ENCODE data around the gene COBL. TPM values are rescaled to one million over a fixed set of nuclear protein-coding genes. Genes with fewer than 3 reads are reported as not detected.

Gene COBL
- total and polyA plus RNA-seq, 9 of the 15 experiments (the other 6 are each of a cell fraction or from before 2014, with no cell fraction given): 0.01 to 2.4 (median 0.09) TPM; not detected in 3

- TF ChIP-seq, protein P1, sequence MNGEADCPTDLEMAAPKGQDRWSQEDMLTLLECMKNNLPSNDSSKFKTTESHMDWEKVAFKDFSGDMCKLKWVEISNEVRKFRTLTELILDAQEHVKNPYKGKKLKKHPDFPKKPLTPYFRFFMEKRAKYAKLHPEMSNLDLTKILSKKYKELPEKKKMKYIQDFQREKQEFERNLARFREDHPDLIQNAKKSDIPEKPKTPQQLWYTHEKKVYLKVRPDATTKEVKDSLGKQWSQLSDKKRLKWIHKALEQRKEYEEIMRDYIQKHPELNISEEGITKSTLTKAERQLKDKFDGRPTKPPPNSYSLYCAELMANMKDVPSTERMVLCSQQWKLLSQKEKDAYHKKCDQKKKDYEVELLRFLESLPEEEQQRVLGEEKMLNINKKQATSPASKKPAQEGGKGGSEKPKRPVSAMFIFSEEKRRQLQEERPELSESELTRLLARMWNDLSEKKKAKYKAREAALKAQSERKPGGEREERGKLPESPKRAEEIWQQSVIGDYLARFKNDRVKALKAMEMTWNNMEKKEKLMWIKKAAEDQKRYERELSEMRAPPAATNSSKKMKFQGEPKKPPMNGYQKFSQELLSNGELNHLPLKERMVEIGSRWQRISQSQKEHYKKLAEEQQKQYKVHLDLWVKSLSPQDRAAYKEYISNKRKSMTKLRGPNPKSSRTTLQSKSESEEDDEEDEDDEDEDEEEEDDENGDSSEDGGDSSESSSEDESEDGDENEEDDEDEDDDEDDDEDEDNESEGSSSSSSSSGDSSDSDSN (IDR thresholded peaks at IDR 0.05; ENCODE audit: borderline replicate concordance in 1 of 2, low read depth in 2 of 2, low read length in 2 of 2): no peak
- TF ChIP-seq JUND (IDR thresholded peaks at IDR 0.05; ENCODE audit: borderline replicate concordance, low read depth, low read length): 0 out of 2 replicates have a peak, but pooled peaks have one; percentile 18
- TF ChIP-seq JUND (tag; IDR thresholded peaks at IDR 0.05; ENCODE audit: borderline replicate concordance, low read depth, low read length): no peak
- TF ChIP-seq SRSF9 (IDR thresholded peaks at IDR 0.05; ENCODE audit: borderline replicate concordance, low read depth, low read length): no peak
- TF ChIP-seq FOXP1 (CRISPR knock-in tag; IDR thresholded peaks at IDR 0.05): no peak
- no peak for TF ChIP-seq RFX1 (IDR thresholded peaks at IDR 0.05)
- TF ChIP-seq, protein P2, sequence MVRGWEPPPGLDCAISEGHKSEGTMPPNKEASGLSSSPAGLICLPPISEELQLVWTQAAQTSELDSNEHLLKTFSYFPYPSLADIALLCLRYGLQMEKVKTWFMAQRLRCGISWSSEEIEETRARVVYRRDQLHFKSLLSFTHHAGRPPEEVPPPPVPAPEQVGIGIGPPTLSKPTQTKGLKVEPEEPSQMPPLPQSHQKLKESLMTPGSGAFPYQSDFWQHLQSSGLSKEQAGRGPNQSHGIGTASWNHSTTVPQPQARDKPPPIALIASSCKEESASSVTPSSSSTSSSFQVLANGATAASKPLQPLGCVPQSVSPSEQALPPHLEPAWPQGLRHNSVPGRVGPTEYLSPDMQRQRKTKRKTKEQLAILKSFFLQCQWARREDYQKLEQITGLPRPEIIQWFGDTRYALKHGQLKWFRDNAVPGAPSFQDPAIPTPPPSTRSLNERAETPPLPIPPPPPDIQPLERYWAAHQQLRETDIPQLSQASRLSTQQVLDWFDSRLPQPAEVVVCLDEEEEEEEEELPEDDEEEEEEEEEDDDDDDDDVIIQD (CRISPR knock-in tag; IDR thresholded peaks at IDR 0.05): no peak
- TF ChIP-seq NBN (IDR thresholded peaks at IDR 0.05; ENCODE audit: low read depth): no peak
- TF ChIP-seq, protein P3, sequence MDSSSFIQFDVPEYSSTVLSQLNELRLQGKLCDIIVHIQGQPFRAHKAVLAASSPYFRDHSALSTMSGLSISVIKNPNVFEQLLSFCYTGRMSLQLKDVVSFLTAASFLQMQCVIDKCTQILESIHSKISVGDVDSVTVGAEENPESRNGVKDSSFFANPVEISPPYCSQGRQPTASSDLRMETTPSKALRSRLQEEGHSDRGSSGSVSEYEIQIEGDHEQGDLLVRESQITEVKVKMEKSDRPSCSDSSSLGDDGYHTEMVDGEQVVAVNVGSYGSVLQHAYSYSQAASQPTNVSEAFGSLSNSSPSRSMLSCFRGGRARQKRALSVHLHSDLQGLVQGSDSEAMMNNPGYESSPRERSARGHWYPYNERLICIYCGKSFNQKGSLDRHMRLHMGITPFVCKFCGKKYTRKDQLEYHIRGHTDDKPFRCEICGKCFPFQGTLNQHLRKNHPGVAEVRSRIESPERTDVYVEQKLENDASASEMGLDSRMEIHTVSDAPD (CRISPR knock-in tag; IDR thresholded peaks at IDR 0.05): no peak
- TF ChIP-seq, protein P4, sequence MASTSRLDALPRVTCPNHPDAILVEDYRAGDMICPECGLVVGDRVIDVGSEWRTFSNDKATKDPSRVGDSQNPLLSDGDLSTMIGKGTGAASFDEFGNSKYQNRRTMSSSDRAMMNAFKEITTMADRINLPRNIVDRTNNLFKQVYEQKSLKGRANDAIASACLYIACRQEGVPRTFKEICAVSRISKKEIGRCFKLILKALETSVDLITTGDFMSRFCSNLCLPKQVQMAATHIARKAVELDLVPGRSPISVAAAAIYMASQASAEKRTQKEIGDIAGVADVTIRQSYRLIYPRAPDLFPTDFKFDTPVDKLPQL (IDR thresholded peaks at IDR 0.05; ENCODE audit: extremely low read depth, insufficient read length): no peak
- TF ChIP-seq, protein P5, sequence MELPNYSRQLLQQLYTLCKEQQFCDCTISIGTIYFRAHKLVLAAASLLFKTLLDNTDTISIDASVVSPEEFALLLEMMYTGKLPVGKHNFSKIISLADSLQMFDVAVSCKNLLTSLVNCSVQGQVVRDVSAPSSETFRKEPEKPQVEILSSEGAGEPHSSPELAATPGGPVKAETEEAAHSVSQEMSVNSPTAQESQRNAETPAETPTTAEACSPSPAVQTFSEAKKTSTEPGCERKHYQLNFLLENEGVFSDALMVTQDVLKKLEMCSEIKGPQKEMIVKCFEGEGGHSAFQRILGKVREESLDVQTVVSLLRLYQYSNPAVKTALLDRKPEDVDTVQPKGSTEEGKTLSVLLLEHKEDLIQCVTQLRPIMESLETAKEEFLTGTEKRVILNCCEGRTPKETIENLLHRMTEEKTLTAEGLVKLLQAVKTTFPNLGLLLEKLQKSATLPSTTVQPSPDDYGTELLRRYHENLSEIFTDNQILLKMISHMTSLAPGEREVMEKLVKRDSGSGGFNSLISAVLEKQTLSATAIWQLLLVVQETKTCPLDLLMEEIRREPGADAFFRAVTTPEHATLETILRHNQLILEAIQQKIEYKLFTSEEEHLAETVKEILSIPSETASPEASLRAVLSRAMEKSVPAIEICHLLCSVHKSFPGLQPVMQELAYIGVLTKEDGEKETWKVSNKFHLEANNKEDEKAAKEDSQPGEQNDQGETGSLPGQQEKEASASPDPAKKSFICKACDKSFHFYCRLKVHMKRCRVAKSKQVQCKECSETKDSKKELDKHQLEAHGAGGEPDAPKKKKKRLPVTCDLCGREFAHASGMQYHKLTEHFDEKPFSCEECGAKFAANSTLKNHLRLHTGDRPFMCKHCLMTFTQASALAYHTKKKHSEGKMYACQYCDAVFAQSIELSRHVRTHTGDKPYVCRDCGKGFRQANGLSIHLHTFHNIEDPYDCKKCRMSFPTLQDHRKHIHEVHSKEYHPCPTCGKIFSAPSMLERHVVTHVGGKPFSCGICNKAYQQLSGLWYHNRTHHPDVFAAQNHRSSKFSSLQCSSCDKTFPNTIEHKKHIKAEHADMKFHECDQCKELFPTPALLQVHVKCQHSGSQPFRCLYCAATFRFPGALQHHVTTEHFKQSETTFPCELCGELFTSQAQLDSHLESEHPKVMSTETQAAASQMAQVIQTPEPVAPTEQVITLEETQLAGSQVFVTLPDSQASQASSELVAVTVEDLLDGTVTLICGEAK (IDR thresholded peaks at IDR 0.05): no peak
- TF ChIP-seq, protein P5 (CRISPR knock-in tag; IDR thresholded peaks at IDR 0.05): no peak
Measured at GRCh38 chr7:51160990-51161615, 155.5 kb downstream of the COBL start (continued).
